Glomerular visceral epithelial cell (primary cell): ENCODE data around the gene ST8SIA5.

Experiments used
- DNase-seq: peaks from one replicate; pipeline ENCODE4 v3.0.0-alpha.2; 2016; ENCODE audit errors: extremely low spot score

Gene ST8SIA5

GRCh38 chr18:46629361-46629760, 127.5 kb downstream of the ST8SIA5 start:
- no peak for DNase-seq

- no peak for DNase-seq
These were observed 128.6 kb downstream of the ST8SIA5 start for GRCh38 chr18:46628206-46628605.

- DNase-seq: no peak
These were observed 129.7 kb downstream of the ST8SIA5 start for GRCh38 chr18:46627136-46627535.

GRCh38 chr18:46625069-46625468, 131.8 kb downstream of the ST8SIA5 start:
- DNase-seq: no peak

- no peak for DNase-seq
These were observed 132.7 kb downstream of the ST8SIA5 start for GRCh38 chr18:46624127-46624526.

GRCh38 chr18:46623541-46623940, 133.3 kb downstream of the ST8SIA5 start:
- DNase-seq: no peak

- DNase-seq: no peak
These were observed 133.9 kb downstream of the ST8SIA5 start for GRCh38 chr18:46622999-46623398.

- no peak for DNase-seq
These were observed 134.4 kb downstream of the ST8SIA5 start for GRCh38 chr18:46622451-46622850.

- DNase-seq: no peak
These were observed 135.0 kb downstream of the ST8SIA5 start for GRCh38 chr18:46621871-46622270.

- DNase-seq: no peak
These were observed 135.6 kb downstream of the ST8SIA5 start for GRCh38 chr18:46621111-46621766.

GRCh38 chr18:46619559-46619958, 137.3 kb downstream of the ST8SIA5 start:
- DNase-seq: no peak
